Stomach (tissue), 4 donors: Measurements from ENCODE around the gene MTHFD2L.

Experiments
- CTCF ChIP-seq, 7 experiments: fragments of 450-650 bp in 4 of 7; fragments of 200-600 bp in 3 of 7; sonication (generic) in 3 of 7; IDR thresholded peaks; one replicate each; pipeline ENCODE4 v1.5.1; 2016 to 2019; ENCODE audit warnings: antibody characterized with exemption in 7 of 7, control low read depth in 2 of 7, mild to moderate bottlenecking in 1 of 7
- EP300 ChIP-seq: sonication (generic); formaldehyde crosslinking; IDR thresholded peaks from one replicate; pipeline ENCODE4 v1.6.1; 2017; ENCODE audit warnings: antibody characterized with exemption
- POLR2AphosphoS5 ChIP-seq, 3 donors: sonication (generic); formaldehyde crosslinking; IDR thresholded peaks; one replicate each; pipeline ENCODE4 v1.6.1; 2016; ENCODE audit warnings: antibody characterized with exemption in 3 of 3

GRCh38 chr4:74111990-74112389 lies 45.9 kb upstream of the MTHFD2L start:
- no peak for TF ChIP-seq CTCF (IDR thresholded peaks at IDR 0.05)
- TF ChIP-seq POLR2AphosphoS5 (IDR thresholded peaks at IDR 0.05), result no peak
- TF ChIP-seq EP300, result no peak
